Measurements from ENCODE around the gene SUPT6H.

GRCh38 chr17:28718333-28719020, 56.5 kb downstream of the SUPT6H start:
- TF ChIP-seq TAF1 (IDR thresholded peaks at IDR 0.05; ENCODE audit: borderline replicate concordance, low read depth, low read length) (no peak), POLR2AphosphoS5 (IDR thresholded peaks at IDR 0.05; ENCODE audit: low read depth, low read length) (no peak), POLR2A (IDR thresholded peaks at IDR 0.05; ENCODE audit: low read depth, low read length) (no peak)

All from GM12892 (cell line).